AG10803 (cell line): Measurements from ENCODE around the gene UGT8.

Experiments
- DNase-seq: peaks from one replicate; pipeline ENCODE4 v3.0.0; 2010; ENCODE audit warnings: low read depth
- H3K4me3 ChIP-seq: 2 replicates; pipeline ENCODE4 v1.5.1; 2011; ENCODE audit warnings: mild to moderate bottlenecking, low read length, control low read depth
- CTCF ChIP-seq: conservative IDR thresholded peaks from 2 replicates; pipeline ENCODE4 v1.5.1; 2011; ENCODE audit warnings: mild to moderate bottlenecking, low read length, control low read depth, inconsistent platforms

Gene UGT8

GRCh38 chr4:114691865-114692264 is 93.3 kb downstream of the UGT8 start:
- TF ChIP-seq CTCF, result no peak
- H3K4me3 ChIP-seq, result no peak overlapping the region

GRCh38 chr4:114692958-114693357 is 94.4 kb downstream of the UGT8 start:
- no peak overlapping the region for H3K4me3 ChIP-seq
- no peak for DNase-seq
- no peak for TF ChIP-seq CTCF

More at GRCh38 chr4:114691865-114692264, 93.3 kb downstream of the UGT8 start:
- DNase-seq, result no peak

- DNase-seq, result peak; percentile 19
- H3K4me3 ChIP-seq, result no peak overlapping the region
- TF ChIP-seq CTCF, result peak; percentile 61
Measured at GRCh38 chr4:114694770-114695169, 96.2 kb downstream of the UGT8 start.

- TF ChIP-seq CTCF, result no peak
Measured at GRCh38 chr4:114698231-114698630, 99.6 kb downstream of the UGT8 start.

GRCh38 chr4:114701491-114701890 is 102.9 kb downstream of the UGT8 start:
- H3K4me3 ChIP-seq, result no peak overlapping the region
- no peak for TF ChIP-seq CTCF
- no peak for DNase-seq

More at GRCh38 chr4:114698231-114698630, 99.6 kb downstream of the UGT8 start:
- no peak for DNase-seq
- H3K4me3 ChIP-seq, result no peak overlapping the region

GRCh38 chr4:114717432-114717831 is 118.8 kb downstream of the UGT8 start:
- TF ChIP-seq CTCF, result no peak
- DNase-seq, result no peak
- H3K4me3 ChIP-seq, result no peak overlapping the region

- no peak for DNase-seq
- TF ChIP-seq CTCF, result no peak
- H3K4me3 ChIP-seq, result no peak overlapping the region
Measured at GRCh38 chr4:114725066-114725465, 126.5 kb downstream of the UGT8 start.
